Colonic mucosa (tissue), 4 donors: ENCODE results near the gene ZER1. TPM values are rescaled to one million over a fixed set of nuclear protein-coding genes. Genes with fewer than 3 reads are reported as not detected.

Experiments
- DNase-seq: peaks from one replicate; pipeline ENCODE4 v3.0.0-alpha.2; 2020
- H3K27ac ChIP-seq: fragments of 200-600 bp; one replicate; pipeline ENCODE4 v1.8.0; 2021
- H3K27me3 ChIP-seq: fragments of 200-600 bp; one replicate; pipeline ENCODE4 v1.8.0; 2021
- H3K36me3 ChIP-seq: fragments of 200-600 bp; one replicate; pipeline ENCODE4 v1.8.0; 2021
- H3K4me1 ChIP-seq: fragments of 200-600 bp; one replicate; pipeline ENCODE4 v1.8.0; 2021; ENCODE audit warnings: mild to moderate bottlenecking
- H3K4me3 ChIP-seq: fragments of 200-600 bp; one replicate; pipeline ENCODE4 v1.8.0; 2021
- H3K9ac ChIP-seq, 2 donors: one replicate each; pipeline ENCODE4 v1.7.0; 2013; ENCODE audit warnings: control low read depth in 2 of 2, low read depth in 2 of 2, low read length in 2 of 2
- H3K9me3 ChIP-seq: fragments of 200-600 bp; one replicate; pipeline ENCODE4 v1.8.0; 2021
- CTCF ChIP-seq: fragments of 200-600 bp; IDR thresholded peaks from one replicate; pipeline ENCODE4 v1.8.0; 2022; ENCODE audit warnings: antibody characterized with exemption, mild to moderate bottlenecking
- intact Hi-C: fragments of 100-400 bp; cut with DNase I; formaldehyde crosslinking; loops from one replicate; pipeline ENCODE4 v1.14.1; 2022
- total RNA-seq, 2 donors: library from RNA; stranded (reverse); fragmentation: NEBNext Ultra II Directional in 1 of 2; extraction: Animal tissue kit (Norgen Biotek cat#: 25700) in 1 of 2; gene quantifications; one replicate each; pipeline ENCODE4 v1.2.1, GENCODE V29; 2021
- donor health status: healthy.
- donor health status: DM: no; HTN: no; CAD: no.
- donor health status: DM: no; HTN: no; CAD: no.

Gene ZER1
- total RNA-seq, 2 donors from 2014 or later = 35.1 to 54.7 TPM

GRCh38 chr9:128750926-128751595 lies 20.7 kb downstream of the ZER1 start:
- no peak for TF ChIP-seq CTCF
- Histone ChIP-seq H3K9ac (no peak overlapping the region), H3K36me3 (peaks cover 7% of the 10 kb centered on the region), H3K27ac (no peak overlapping the region), H3K4me3 (no peak overlapping the region), H3K9me3 (no peaks in the 10 kb centered on the region), H3K4me1 (no peaks in the 10 kb centered on the region), H3K27me3 (no peaks in the 10 kb centered on the region)
- no peak for DNase-seq
- intact Hi-C loops = no loop called here

GRCh38 chr9:128747241-128747640 lies 24.5 kb downstream of the ZER1 start:
- no peak for TF ChIP-seq CTCF
- Histone ChIP-seq H3K9ac (no peak overlapping the region), H3K27ac (no peak overlapping the region), H3K4me3 (no peak overlapping the region), H3K4me1 (no peaks in the 10 kb centered on the region), H3K36me3 (no peaks in the 10 kb centered on the region), H3K9me3 (no peaks in the 10 kb centered on the region), H3K27me3 (no peaks in the 10 kb centered on the region)
- no peak for DNase-seq
- intact Hi-C loops = no loop called here

GRCh38 chr9:128743421-128743820 lies 28.3 kb downstream of the ZER1 start:
- Histone ChIP-seq H3K9me3 (no peaks in the 10 kb centered on the region), H3K4me3 (no peak overlapping the region), H3K27me3 (no peaks in the 10 kb centered on the region), H3K9ac (no peak overlapping the region), H3K4me1 (no peaks in the 10 kb centered on the region), H3K36me3 (no peaks in the 10 kb centered on the region), H3K27ac (no peak overlapping the region)
- TF ChIP-seq CTCF = no peak
- intact Hi-C loops = no loop called here
- no peak for DNase-seq

GRCh38 chr9:128742401-128742800 lies 29.3 kb downstream of the ZER1 start:
- Histone ChIP-seq H3K27ac (no peak overlapping the region), H3K9me3 (no peaks in the 10 kb centered on the region), H3K27me3 (no peaks in the 10 kb centered on the region), H3K4me3 (no peak overlapping the region), H3K9ac (no peak overlapping the region), H3K4me1 (no peaks in the 10 kb centered on the region), H3K36me3 (no peaks in the 10 kb centered on the region)
- no peak for DNase-seq
- intact Hi-C loops = no loop called here
- no peak for TF ChIP-seq CTCF

- H3K9ac ChIP-seq = no peak overlapping the region
- no peak overlapping the region for H3K4me3 ChIP-seq
- intact Hi-C loops = no loop called here
- no peak for TF ChIP-seq CTCF
- H3K9me3 ChIP-seq = no peaks in the 10 kb centered on the region
- peaks cover 6% of the 10 kb centered on the region for H3K36me3 ChIP-seq
- no peaks in the 10 kb centered on the region for H3K27me3 ChIP-seq
- DNase-seq = no peak
- H3K27ac ChIP-seq = no peak overlapping the region
- H3K4me1 ChIP-seq = no peaks in the 10 kb centered on the region
Measured at GRCh38 chr9:128735373-128735772, 36.4 kb downstream of the ZER1 start.
